Measurements from ENCODE around the gene DHRS12.

The DHRS12 gene

GRCh38 chr13:51765142-51765515 lies 38.8 kb downstream of the DHRS12 start:
- TF ChIP-seq CTCF (IDR thresholded peaks at IDR 0.05; ENCODE audit: borderline replicate concordance, control extremely low read depth, extremely low read depth, insufficient read depth, missing control alignments), result no peak
- in situ Hi-C loops (cut with MboI; ENCODE audit: low sequenced_read_pairs, unreplicated experiment), result no loop called here
- no peak for DNase-seq (ENCODE audit: low spot score)

- peak; percentile 79 for DNase-seq (ENCODE audit: low spot score)
- TF ChIP-seq CTCF (IDR thresholded peaks at IDR 0.05; ENCODE audit: borderline replicate concordance, control extremely low read depth, extremely low read depth, insufficient read depth, missing control alignments), result no peak
- in situ Hi-C loops (cut with MboI; ENCODE audit: low sequenced_read_pairs, unreplicated experiment), result no loop called here
Measured at GRCh38 chr13:51764184-51765141, 39.5 kb downstream of the DHRS12 start.

GRCh38 chr13:51763486-51763885 lies 40.5 kb downstream of the DHRS12 start:
- in situ Hi-C loops (cut with MboI; ENCODE audit: low sequenced_read_pairs, unreplicated experiment), result no loop called here
- DNase-seq (ENCODE audit: low spot score), result no peak
- no peak for TF ChIP-seq CTCF (IDR thresholded peaks at IDR 0.05; ENCODE audit: borderline replicate concordance, control extremely low read depth, extremely low read depth, insufficient read depth, missing control alignments)

GRCh38 chr13:51761643-51762350 lies 42.2 kb downstream of the DHRS12 start:
- in situ Hi-C loops (cut with MboI; ENCODE audit: low sequenced_read_pairs, unreplicated experiment), result no loop called here
- DNase-seq (ENCODE audit: low spot score), result no peak
- TF ChIP-seq CTCF (IDR thresholded peaks at IDR 0.05; ENCODE audit: borderline replicate concordance, control extremely low read depth, extremely low read depth, insufficient read depth, missing control alignments), result no peak

GRCh38 chr13:51760592-51760991 lies 43.4 kb downstream of the DHRS12 start:
- no peak for TF ChIP-seq CTCF (IDR thresholded peaks at IDR 0.05; ENCODE audit: borderline replicate concordance, control extremely low read depth, extremely low read depth, insufficient read depth, missing control alignments)
- in situ Hi-C loops (cut with MboI; ENCODE audit: low sequenced_read_pairs, unreplicated experiment), result no loop called here
- DNase-seq (ENCODE audit: low spot score), result no peak

- in situ Hi-C loops (cut with MboI; ENCODE audit: low sequenced_read_pairs, unreplicated experiment), result no loop called here
- TF ChIP-seq CTCF (IDR thresholded peaks at IDR 0.05; ENCODE audit: borderline replicate concordance, control extremely low read depth, extremely low read depth, insufficient read depth, missing control alignments), result no peak
- no peak for DNase-seq (ENCODE audit: low spot score)
Measured at GRCh38 chr13:51759240-51759639, 44.7 kb downstream of the DHRS12 start.

Measured in GM13976 (cell line).